GM19372 (cell line): ENCODE data around the gene ADAM15.

Experiments used
- ATAC-seq: cut with Tn5 transposase; IDR thresholded peaks from one replicate; pipeline ENCODE4 v1.9.1; 2021; ENCODE audit warnings: mild to moderate bottlenecking, low read depth, moderate library complexity; ENCODE audit not compliant: unreplicated experiment

The ADAM15 gene

DNA sequence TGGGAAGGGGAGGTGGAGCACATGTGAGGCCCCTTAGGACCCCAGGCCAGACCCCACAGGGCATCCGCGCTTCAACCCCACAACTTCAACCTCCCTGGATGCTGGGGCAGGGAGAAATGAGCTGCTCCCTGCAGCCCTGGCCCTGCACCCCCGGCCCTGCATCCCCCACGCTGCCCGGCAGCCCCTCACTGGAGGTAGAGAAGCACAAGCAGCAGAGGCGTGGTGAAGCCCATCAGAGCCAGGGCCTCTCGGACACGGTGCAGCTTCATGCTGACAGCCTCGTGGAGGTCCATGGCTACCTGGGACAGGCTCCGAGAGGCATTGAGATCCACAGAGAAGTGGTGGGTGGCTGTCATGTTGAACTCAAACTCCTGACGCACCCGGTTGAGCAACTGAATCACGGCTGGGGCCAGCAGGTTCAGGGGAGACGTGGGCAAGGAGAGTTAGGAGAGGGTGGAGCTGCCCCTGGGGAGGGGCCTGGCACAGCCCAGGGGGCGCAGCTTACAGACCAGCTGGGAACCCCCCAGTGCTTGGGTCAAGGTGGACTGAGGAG, 20.8 kb upstream of the ADAM15 start:
- ATAC-seq, result no peak

DNA sequence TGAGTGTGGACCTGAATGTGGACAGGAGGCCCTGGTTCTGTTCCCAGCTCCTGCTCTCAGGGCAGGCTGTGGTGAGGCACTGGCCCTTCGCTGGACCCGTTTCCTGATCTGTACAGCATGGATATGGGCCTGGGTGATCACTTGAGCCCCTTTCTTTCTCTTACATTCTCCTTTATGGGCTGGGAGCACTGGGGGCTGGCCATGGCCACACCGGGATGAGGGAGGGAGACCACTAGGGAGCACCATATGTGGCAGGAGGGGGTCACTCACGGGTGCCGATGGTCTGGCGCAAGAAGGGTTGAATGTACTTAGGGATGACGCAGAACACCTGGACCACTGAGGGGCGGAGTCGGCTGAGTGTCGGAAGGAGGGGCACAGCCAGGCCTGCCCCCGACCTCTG, 20.2 kb upstream of the ADAM15 start:
- no peak for ATAC-seq

DNA sequence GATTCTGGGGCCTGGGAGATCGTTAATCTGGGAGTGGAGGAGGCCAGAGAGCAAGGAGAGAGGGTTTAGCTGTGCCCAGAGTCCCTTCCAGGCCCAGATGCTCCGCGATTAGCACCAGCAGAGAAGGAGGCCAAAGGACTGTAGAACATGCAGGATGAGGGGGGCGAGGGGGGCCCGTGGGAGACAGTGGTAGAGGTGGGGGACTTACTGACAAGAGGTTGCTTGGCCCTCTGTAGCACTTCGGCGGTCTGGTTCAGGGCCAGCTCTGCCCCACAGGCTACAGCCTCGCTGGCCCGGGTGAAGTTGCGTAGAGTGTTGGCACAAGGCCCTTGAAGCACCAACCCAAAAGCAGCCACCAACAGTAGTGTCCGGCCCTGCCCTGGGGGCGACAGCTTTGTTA, 18.2 kb upstream of the ADAM15 start:
- ATAC-seq, result no peak

DNA sequence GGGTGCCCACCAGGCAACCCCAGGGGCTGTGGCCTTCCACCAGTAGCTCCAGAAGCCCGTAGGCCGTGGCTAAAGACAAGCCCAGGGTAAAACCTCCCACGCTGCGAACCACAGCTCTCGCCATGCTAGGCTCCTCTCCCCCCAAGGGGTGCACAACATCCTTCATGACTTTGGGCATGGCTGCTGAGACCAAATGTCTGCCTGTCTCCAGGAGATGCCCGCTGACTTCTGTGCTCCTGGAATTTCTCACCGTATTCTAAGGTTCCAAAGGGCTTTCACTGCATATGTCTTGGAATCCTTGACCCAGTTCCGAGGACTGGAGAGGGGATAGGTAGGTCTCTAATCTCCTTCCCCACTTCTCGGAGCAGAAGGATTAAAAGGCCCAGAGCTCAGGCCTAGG, 17.6 kb upstream of the ADAM15 start, which contains the start of the genes DCST1 and DCST2:
Gene DCST1 (plus strand): TSS at position 301 of the 400 bp plus-strand sequence. CDS start 213 bp downstream, outside the sequence.
Gene DCST2 (minus strand): TSS at position 258 of the 400 bp plus-strand sequence. CDS start 80 bp downstream, at position 178.
- ATAC-seq, result no peak

DNA sequence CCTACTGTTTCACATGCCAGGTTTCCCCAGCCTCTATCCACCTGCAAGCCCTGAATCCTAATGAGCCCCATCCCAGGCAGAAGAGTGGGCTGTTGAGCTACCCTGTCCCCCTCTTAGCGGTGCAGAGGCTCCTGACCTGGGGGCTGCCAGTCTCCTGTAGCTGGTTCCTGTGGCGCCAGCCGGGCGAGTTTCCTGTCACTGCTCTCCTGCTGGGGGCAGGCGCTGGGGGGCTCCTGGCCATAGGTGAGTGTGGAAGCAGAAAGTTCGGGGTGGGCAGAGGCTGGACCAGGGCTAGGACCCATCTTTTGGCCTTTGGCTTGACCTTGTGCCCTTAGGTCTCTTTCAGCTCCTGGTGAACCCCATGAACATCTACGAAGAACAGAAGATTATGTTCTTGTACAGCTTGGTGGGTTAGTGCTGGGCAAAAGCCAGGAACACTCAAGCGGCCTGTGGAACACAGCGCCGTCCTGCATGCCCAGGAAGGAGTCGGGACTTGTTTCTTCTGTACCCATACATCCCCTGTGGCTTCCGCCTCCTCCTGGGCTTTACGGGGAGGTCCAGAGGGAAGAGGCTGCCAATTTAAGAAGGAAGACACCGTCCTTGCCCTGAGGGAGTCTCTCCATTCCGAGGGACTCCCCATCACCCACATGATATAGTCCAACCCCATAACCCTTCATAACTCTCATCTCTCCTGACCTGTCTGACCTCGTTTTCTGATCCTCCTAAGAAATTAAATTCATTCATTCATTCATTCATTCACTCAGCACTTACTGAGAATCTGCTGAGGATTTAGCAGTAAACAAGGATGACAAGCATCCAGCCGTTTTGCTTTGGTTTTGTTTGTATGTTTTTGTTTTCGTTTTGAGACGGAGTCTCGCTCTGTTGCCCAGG, 16.6 kb upstream of the ADAM15 start:
- ATAC-seq, result no peak

DNA sequence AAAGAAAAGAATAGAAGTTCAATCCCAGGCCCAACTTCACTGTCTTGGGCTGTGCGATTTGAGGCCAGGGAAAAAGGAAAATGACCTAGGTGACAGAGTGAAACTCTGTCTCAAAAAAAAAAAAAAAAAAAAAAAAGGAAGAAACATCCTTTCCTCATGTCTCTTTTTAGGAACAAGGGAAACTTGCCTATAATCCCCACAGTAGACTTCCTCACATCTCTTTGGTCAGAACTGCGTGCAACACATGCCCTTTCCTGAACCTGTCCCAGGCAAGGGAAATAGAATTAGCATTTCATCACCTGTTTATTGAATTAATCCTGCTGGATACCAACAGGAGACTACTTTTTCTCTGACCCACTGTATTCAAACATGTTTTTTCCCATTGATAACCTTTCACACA, 15.2 kb upstream of the ADAM15 start:
- ATAC-seq, result no peak

DNA sequence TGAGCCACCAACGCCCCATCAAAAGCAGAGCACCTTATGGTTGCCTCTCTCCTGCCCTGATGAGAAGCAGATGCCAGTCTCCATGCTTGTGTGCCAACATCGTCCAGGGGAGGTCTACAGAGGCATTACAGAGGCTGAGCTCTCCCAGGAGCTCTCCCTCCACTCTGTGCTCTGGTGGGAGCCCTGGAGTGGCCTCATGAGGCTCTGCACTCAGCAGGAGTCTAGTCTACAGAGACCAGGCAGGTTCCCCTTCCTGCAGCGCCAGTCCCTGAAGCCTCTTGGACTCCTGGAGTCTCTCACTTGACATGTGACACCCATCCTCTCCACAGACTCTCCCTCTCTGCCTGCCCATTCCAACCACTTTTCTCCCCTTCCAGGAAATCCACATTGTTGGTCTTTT, 14.1 kb upstream of the ADAM15 start:
- no peak for ATAC-seq

DNA sequence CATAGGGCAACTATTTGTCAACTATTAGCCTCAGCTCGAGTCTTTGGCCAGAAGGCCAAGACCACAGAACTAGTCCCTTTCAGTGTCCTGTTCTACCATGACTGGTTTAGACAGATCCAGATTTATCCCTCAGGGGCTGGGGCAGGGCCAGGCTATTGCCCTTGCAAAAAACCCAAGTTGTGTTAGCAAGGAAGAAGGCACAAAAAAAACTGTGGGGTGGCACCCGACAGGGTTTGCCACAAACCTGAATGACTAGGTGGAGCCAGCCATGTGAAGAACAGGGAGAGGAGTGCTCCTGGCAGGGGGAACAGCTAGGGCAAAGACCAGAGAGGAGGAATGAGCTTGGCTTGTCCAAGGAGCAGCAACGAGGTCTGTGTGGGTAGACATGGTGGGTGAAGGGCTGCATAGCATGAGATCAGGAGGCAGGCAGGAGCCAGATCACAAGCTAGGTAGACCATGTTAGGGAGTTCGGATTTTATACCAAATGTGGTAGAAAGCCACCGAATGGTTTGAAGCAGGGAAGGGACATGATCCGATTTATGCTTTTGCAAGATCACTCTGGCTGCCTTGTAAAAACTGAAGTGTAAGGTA, 13.2 kb upstream of the ADAM15 start:
- no peak for ATAC-seq

DNA sequence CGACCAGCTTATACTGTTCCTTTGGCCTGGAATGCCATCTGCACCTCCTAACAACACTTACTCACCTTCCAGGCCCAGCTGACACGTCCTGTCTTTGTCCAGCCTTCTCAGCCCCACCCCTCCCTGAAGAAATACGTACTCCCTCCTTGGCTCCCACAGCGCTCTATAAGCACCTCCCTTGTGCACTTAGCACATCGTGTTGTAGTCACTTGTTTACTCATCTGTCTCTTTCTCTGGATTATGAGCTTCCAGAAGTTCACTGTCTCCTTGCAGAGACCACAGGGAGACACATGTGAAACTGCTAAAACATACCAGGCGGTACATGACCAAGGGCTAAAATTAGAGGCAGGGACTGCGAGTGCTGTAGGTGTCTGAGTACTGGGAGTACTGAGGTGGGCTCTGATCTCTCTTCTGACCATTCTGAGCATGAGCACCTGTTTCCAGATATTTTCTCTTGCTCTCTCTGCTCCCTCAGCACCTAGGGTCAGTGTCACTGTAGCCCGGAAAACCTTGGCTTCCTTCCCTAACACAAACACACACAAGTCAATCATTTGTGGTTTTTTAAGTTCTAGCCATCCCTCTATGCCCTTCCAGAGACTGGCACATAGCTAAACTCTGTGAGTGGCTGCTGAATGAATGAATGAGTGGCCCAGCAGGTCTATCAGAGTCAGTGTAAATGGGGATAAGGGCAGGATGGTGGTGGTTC, 12.4 kb upstream of the ADAM15 start:
- ATAC-seq, result no peak

DNA sequence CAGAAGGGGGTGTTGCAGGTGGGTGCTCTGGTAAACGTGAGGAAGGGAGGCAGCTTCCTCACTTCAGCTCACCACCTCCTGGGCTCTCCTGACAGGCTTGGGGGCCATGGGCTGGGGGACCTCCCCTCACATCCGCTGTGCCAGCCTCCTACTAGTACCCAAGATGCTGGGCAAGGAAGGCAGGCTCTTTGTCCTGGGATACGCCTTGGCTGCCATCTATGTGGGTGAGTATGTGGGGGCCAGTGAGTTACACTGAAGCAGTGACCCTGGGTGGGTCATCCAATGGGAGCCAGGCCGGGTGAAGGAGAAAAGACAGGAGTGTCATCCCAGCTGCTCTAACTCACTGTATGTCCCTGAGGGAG, 11.8 kb upstream of the ADAM15 start:
- ATAC-seq, result no peak

DNA sequence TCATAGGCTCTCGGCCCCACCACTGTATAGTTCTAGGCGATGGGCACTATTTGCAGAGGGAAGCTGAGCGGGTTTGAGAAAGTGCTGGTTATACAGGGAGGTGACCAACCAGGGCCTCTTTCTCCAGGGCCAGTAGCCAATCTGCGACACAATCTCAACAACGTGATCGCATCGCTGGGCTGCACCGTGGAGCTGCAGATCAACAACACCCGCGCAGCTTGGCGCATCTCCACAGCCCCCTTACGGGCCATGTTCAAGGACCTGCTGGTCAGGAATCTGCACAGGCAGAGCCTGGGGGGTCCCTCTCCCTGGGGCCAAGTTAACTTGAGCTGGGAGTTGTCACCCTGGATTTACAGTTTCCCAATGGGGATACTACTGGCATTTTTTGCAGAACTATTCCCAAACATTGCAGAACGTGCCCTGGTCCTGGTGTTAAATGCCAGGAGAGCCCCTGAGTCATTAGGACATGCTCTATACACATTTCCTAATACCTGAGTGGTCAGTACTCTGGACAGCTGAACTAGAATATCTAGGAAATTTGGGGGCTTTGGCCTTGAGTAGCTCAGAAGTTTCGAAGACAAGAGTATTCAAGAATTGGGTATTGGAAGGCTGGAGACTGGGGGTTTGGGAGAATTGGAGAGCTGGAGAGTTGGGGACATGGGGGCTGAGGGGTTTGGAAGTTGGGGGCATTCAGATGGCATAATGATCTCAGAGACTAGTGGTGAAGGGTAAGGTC, 10.6 kb upstream of the ADAM15 start:
- no peak for ATAC-seq

DNA sequence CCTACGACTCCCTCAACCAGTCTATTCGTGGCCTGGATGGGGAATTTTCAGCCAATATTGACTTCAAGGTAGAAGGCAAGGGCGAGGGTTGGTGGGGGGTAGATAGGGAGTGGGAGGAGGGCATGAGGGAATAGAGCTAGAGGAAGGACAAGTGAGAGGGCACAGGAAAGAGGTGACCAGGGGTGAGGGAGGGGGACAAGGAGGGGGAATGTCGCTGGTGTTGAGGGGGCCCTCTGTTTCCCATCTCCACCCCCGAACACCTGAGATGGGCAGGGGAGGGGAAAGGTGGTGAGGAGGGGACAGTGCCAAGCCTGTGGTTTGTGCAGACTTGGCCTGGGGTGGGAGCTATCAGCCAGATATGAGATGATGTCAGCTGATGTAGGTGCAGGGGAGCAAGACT, 8.3 kb upstream of the ADAM15 start:
- ATAC-seq, result no peak

DNA sequence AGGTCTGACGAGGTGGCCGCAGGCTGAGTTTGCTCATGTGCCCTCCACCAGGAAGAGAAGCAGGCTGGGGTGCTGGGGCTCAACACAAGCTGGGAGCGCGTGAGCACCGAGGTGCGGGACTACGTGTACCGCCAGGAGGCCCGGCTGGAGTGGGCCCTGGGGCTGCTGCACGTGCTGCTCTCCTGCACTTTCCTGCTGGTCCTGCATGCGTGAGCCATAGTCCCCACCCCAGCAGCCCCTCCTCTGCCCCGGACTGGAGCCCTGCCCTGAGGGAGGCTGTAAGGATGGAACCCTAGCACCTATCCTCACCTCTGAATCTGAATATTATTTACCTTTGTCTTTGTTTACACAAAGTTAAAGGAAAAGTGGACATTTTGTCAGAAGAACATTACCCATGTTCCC, 7.8 kb upstream of the ADAM15 start:
- no peak for ATAC-seq

DNA sequence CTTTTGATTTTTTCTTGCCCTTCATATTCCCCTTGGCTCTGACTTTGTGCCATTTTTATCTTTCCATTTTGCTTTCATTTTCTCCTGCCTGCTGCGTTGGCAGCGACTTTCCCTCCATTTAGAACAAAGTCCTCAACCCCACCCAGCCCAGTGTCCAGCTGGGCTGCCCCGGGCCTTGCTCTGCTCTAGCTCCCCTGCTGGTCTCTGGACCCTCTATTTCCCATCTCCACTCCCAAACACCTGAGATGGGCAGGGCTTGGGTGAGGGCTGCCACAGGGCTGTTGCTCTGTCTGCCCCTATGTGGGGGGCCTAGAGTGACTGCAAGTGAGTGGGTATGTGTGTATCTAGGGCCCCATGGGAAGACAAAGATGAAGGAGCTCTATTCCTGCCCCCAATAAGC, 7.3 kb upstream of the ADAM15 start:
- no peak for ATAC-seq

DNA sequence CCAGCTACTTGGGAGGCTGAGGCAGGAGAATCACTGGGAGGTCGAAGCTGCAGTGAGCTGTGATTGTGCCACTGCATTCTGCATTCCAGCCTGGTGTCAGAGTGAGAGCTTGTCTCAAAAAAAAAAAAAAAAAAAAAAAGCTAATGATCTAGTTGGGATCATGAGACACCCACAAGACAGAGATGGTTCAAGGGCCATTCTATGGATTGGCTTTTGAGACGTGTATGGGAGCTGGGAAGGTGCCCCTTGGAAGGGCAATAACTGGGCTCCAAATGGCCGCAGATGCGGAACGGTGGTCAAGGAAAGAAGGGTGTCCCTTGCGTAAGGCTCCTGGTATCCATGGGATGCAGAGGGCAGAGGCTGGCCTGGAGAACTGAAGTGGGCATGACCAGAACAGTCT, 6.8 kb upstream of the ADAM15 start:
- ATAC-seq, result no peak

DNA sequence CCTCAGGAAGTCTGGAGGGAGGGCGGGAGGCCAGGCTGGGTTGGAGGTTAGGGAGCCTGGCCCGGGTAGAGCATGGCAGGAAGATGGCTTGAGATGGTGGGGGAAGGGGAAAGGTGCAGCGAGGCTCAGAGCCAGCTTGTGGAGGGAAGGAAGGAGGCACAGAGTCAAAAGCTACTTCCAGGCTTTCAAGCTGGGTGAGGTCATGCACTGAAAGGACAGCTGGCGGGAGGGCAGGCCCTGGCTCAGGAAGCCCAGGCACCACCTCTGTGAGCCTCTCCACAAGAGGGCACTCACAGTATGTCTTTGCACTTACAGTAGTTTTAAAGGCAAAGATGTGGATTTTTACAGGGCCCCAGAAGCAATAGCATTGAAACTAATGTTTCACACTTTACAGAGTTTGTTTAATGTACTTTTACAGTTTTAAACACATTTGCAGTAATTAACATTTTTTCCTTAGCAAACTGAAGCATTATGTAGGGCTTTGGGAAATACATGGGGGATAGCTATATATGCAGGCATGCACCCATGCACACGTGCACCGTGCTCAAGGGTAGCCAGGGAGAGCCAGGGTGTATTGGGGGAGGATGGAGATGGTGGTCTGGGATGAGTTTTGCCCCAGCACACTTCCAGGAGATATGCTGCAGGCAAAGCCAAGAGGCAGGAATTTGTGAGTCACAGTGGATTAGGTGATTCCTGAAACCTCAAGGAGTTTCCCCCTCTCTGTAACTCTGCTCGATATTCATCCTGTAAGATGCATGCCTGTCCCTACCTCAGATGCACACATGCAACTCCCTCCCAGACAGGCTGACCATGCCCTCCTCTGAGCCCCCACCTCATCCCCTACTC, 6.1 kb upstream of the ADAM15 start:
- no peak for ATAC-seq

DNA sequence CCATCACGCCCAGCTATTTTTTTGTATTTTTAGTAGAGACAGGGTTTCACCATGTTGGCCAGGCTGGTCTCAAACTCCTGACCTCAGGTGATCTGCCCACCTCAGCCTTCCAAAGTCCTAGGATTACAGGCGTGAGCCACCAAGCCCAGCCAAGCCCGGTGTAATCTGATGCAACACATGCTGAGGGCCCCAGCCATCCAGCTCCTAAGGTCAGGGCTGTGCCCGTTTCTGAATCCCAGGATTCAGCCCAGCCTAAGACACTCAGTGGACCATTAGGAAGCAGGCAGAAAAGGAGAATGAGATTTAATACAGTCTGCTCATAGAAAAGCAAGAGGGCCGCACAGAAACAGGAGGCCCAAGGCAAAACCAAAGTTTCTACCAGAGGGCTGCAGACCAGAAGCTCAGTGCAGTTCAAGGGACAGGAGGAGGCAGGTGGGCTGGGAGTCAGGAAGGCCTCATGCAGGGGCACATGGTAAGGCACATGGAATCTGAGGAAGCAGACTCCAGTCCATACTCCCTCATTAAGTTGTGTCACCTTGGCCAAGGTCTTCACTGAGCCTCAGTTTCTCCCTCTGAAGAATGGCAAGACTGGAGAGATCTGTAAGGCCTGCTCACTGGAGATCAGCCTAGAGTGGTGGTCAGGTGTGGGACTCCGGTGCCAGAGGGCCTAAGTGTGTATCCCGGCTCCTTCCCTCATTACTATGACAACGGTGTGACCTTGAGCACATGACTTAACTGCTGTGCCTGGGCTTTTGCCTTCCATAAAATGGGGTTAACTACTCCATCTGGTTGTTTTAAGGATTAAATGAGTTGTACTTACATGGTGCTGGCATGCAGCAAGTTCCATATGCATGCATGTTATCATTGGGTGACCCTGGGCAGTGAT, 2.4 kb upstream of the ADAM15 start:
- no peak for ATAC-seq
